GM23338 (cell line): ENCODE data around the gene DNAJC22. TPM values are rescaled to one million over a fixed set of nuclear protein-coding genes. Genes with fewer than 3 reads are reported as not detected.
A peak's percentile ranks its signal among the peaks of the same experiment; 100 is the strongest.

ENCODE experiments used
- ATAC-seq: fragments of 200-7000 bp; cut with Tn5 transposase; 3 replicates; pipeline ENCODE4 v1.9.1; 2020
- DNase-seq: peaks from one replicate; pipeline ENCODE4 v3.0.0-alpha.2; 2015; ENCODE audit warnings: low spot score
- H2AFZ ChIP-seq: fragments of 200-600 bp; sonication (generic); 2 replicates; pipeline ENCODE4 v1.8.0; 2016; ENCODE audit warnings: antibody characterized with exemption, mild to moderate bottlenecking, moderate library complexity
- H3F3A ChIP-seq: fragments of 200-600 bp; sonication (generic); replicated peaks from 2 replicates; pipeline ENCODE4 v1.8.0; 2017; ENCODE audit warnings: antibody characterized with exemption, mixed run types, low read depth
- H3K27ac ChIP-seq: fragments of 200-600 bp; sonication (generic); 2 replicates; pipeline ENCODE4 v1.6.1; 2016; ENCODE audit warnings: low read depth
- H3K27me3 ChIP-seq: fragments of 200-600 bp; sonication (generic); 2 replicates; pipeline ENCODE4 v1.8.0; 2016; ENCODE audit warnings: mild to moderate bottlenecking, mixed run types, moderate library complexity; ENCODE audit not compliant: insufficient read depth
- H3K36me3 ChIP-seq: fragments of 200-600 bp; sonication (generic); 2 replicates; pipeline ENCODE4 v1.8.0; 2016; ENCODE audit warnings: mild to moderate bottlenecking; ENCODE audit not compliant: insufficient read depth
- H3K4me1 ChIP-seq: fragments of 200-600 bp; sonication (generic); 2 replicates; pipeline ENCODE4 v1.8.0; 2016; ENCODE audit warnings: mild to moderate bottlenecking, moderate library complexity; ENCODE audit not compliant: insufficient read depth
- H3K4me2 ChIP-seq: fragments of 200-600 bp; sonication (generic); 2 replicates; pipeline ENCODE4 v1.7.1; 2017; ENCODE audit warnings: mixed run types
- H3K4me3 ChIP-seq: fragments of 200-600 bp; sonication (generic); 2 replicates; pipeline ENCODE4 v1.6.1; 2016; ENCODE audit warnings: mixed run types
- H3K79me2 ChIP-seq: fragments of 200-600 bp; sonication (generic); replicated peaks from 2 replicates; pipeline ENCODE4 v1.8.0; 2017; ENCODE audit warnings: mild to moderate bottlenecking; ENCODE audit not compliant: insufficient read depth
- H3K9me2 ChIP-seq: fragments of 200-600 bp; sonication (generic); 2 replicates; pipeline ENCODE4 v1.8.0; 2017; ENCODE audit not compliant: insufficient read depth
- H4K20me1 ChIP-seq: fragments of 200-600 bp; sonication (generic); replicated peaks from 2 replicates; pipeline ENCODE4 v1.8.0; 2017; ENCODE audit warnings: mild to moderate bottlenecking; ENCODE audit not compliant: insufficient read depth
- H3K27ac Mint-ChIP-seq: 2 replicates; pipeline ENCODE4 v1.8.0; 2020; ENCODE audit warnings: inconsistent platforms, mild to moderate bottlenecking, moderate library complexity, mixed read lengths
- H3K27me3 Mint-ChIP-seq: 3 replicates; pipeline ENCODE4 v1.8.0; 2022; ENCODE audit warnings: low read depth, mild to moderate bottlenecking, moderate library complexity, mixed read lengths, inconsistent platforms; ENCODE audit not compliant: insufficient read depth, poor library complexity
- H3K36me3 Mint-ChIP-seq: 3 replicates; pipeline ENCODE4 v1.8.0; 2021; ENCODE audit warnings: low read depth, mild to moderate bottlenecking, inconsistent platforms, moderate library complexity, mixed read lengths
- H3K4me1 Mint-ChIP-seq: 3 replicates; pipeline ENCODE4 v1.8.0; 2020; ENCODE audit warnings: mild to moderate bottlenecking, inconsistent platforms, mixed read lengths
- H3K4me3 Mint-ChIP-seq: 3 replicates; pipeline ENCODE4 v1.8.0; 2021; ENCODE audit warnings: moderate library complexity, mild to moderate bottlenecking, inconsistent platforms, mixed read lengths
- H3K9me3 Mint-ChIP-seq: 3 replicates; pipeline ENCODE4 v1.8.0; 2020; ENCODE audit warnings: moderate library complexity, mild to moderate bottlenecking, inconsistent platforms, mixed read lengths
- CTCF ChIP-seq, 2 experiments: fragments of 200-600 bp in 1 of 2; sonication (generic) in 1 of 2; conservative IDR thresholded peaks; 2 replicates each; pipeline versions ENCODE4 v1.5.1 to v1.6.1; 2016 to 2017; ENCODE audit warnings: antibody characterized with exemption in 2 of 2, low read depth in 2 of 2, mild to moderate bottlenecking in 2 of 2, moderate library complexity in 1 of 2
- EZH2phosphoT487 ChIP-seq: fragments of 200-600 bp; sonication (generic); IDR thresholded peaks from one replicate; pipeline ENCODE4 v1.8.1; 2018; ENCODE audit warnings: antibody characterized with exemption; ENCODE audit not compliant: unreplicated experiment
- STAT1 ChIP-seq: IDR thresholded peaks from one replicate; pipeline ENCODE4 v1.6.1; 2016; ENCODE audit warnings: antibody characterized with exemption; ENCODE audit not compliant: unreplicated experiment
- polyA plus RNA-seq: library from polyadenylated mRNA; unstranded; fragments of >200 nt; fragmentation: Nextera tagmentation; extraction: Ambion mirVana; gene quantifications from 2 replicates; pipeline ENCODE4 v1.2.1, GENCODE V29; 2016
- total RNA-seq: library from RNA; depleted of rRNA; stranded (reverse); fragments of >200 nt; shearing (Covaris generic); gene quantifications from 2 replicates; pipeline ENCODE4 v1.2.3, GENCODE V29; 2014

The DNAJC22 gene
- total and polyA plus RNA-seq, 2 experiments from 2014 or later: 0.10 TPM; not detected in 1

- Histone ChIP-seq H3K27me3 (peaks cover 17% of the 10 kb centered on the region; the same call in 1 of the 2 replicates), H3K9me2 (no peaks in the 10 kb centered on the region), H4K20me1 (0 out of 2 replicates have a peak, but pooled peaks cover 3% of the 10 kb centered on the region), H3K36me3 (no peaks in the 10 kb centered on the region), H3K4me1 (no peaks in the 10 kb centered on the region), H3F3A (no peaks in the 10 kb centered on the region), H3K27ac (no peak overlapping the region), H3K79me2 (no peaks in the 10 kb centered on the region), H3K4me3 (no peak overlapping the region), H3K4me2 (no peak overlapping the region), H2AFZ (no peak overlapping the region)
- no peak overlapping the region for H3K4me3 Mint-ChIP-seq
- TF ChIP-seq CTCF (conservative IDR thresholded peaks at IDR 0.05; ENCODE audit: low read depth in 2 of 2) (peak in 1 of 2 experiments; percentile 76), EZH2phosphoT487 (no peak)
- H3K9me3 Mint-ChIP-seq: no peaks in the 10 kb centered on the region
- no peak overlapping the region for H3K27ac Mint-ChIP-seq
- peaks cover 6% of the 10 kb centered on the region for H3K27me3 Mint-ChIP-seq
- no peaks in the 10 kb centered on the region for H3K36me3 Mint-ChIP-seq
- H3K4me1 Mint-ChIP-seq: peaks cover 2% of the 10 kb centered on the region; the same call in 1 of the 3 replicates
- DNase-seq: peak; percentile 69
- no peak for ATAC-seq
Observed at GRCh38 chr12:49357103-49357678, 10.5 kb downstream of the DNAJC22 start.

GRCh38 chr12:49358483-49359141 lies 11.9 kb downstream of the DNAJC22 start:
- peaks cover 9% of the 10 kb centered on the region; the same call in 1 of the 2 replicates for H3K27me3 ChIP-seq
- ATAC-seq: peak; percentile 97
- 0 out of 2 replicates have a peak, but pooled peaks cover 3% of the 10 kb centered on the region for H4K20me1 ChIP-seq
- H3K4me1 ChIP-seq: no peaks in the 10 kb centered on the region
- no peak overlapping the region for H3K4me3 ChIP-seq
- no peak overlapping the region for H3K27ac ChIP-seq
- H2AFZ ChIP-seq: no peak overlapping the region
- H3K36me3 Mint-ChIP-seq: no peaks in the 10 kb centered on the region
- H3K79me2 ChIP-seq: no peaks in the 10 kb centered on the region
- H3K27ac Mint-ChIP-seq: no peak overlapping the region
- peaks cover 5% of the 10 kb centered on the region for H3K27me3 Mint-ChIP-seq
- no peaks in the 10 kb centered on the region for H3K9me2 ChIP-seq
- TF ChIP-seq CTCF (conservative IDR thresholded peaks at IDR 0.05; ENCODE audit: low read depth in 2 of 2) (peak; percentile 85 to 91), STAT1 (no peak)
- peak; percentile 89 for DNase-seq
- no peaks in the 10 kb centered on the region for H3K36me3 ChIP-seq
- peaks cover 2% of the 10 kb centered on the region; the same call in 1 of the 3 replicates for H3K4me1 Mint-ChIP-seq
- no peak overlapping the region for H3K4me3 Mint-ChIP-seq
- no peak overlapping the region for H3K4me2 ChIP-seq
- no peaks in the 10 kb centered on the region for H3F3A ChIP-seq
- H3K9me3 Mint-ChIP-seq: no peaks in the 10 kb centered on the region
